Choroid plexus epithelial cell (primary cell): ENCODE data around the gene CITED2.

Source experiments
- DNase-seq: peaks from one replicate; pipeline ENCODE4 v3.0.0-alpha.2; 2010; ENCODE audit warnings: low read depth
- H3K4me3 ChIP-seq: 2 replicates; pipeline ENCODE4 v1.5.1; 2011; ENCODE audit warnings: low read depth, mild to moderate bottlenecking, control low read depth, low read length, moderate library complexity
- CTCF ChIP-seq: conservative IDR thresholded peaks from 2 replicates; pipeline ENCODE4 v1.5.1; 2011; ENCODE audit warnings: low read depth, mild to moderate bottlenecking, control low read depth, inconsistent platforms, low read length, moderate library complexity

The CITED2 gene

GRCh38 chr6:139329224-139329623 lies 45.2 kb downstream of the CITED2 start:
- TF ChIP-seq CTCF: no peak
- no peak overlapping the region for H3K4me3 ChIP-seq
- DNase-seq: no peak

GRCh38 chr6:139327038-139327437 lies 47.4 kb downstream of the CITED2 start:
- DNase-seq: no peak
- no peak overlapping the region for H3K4me3 ChIP-seq
- no peak for TF ChIP-seq CTCF

- no peak overlapping the region for H3K4me3 ChIP-seq
- DNase-seq: no peak
- TF ChIP-seq CTCF: no peak
These were observed 48.8 kb downstream of the CITED2 start for GRCh38 chr6:139325686-139326085.

- TF ChIP-seq CTCF: no peak
- H3K4me3 ChIP-seq: no peak overlapping the region
- no peak for DNase-seq
These were observed 49.3 kb downstream of the CITED2 start for GRCh38 chr6:139325125-139325524.

- peak overlapping the region; percentile 52 for H3K4me3 ChIP-seq
- TF ChIP-seq CTCF: no peak
- DNase-seq: no peak
These were observed 50.2 kb downstream of the CITED2 start for GRCh38 chr6:139324301-139324555.

- H3K4me3 ChIP-seq: peak overlapping the region; percentile 52
- TF ChIP-seq CTCF: no peak
These were observed 50.7 kb downstream of the CITED2 start for GRCh38 chr6:139323511-139324300.

More at GRCh38 chr6:139323511-139324300, 50.7 kb downstream of the CITED2 start:
- peak; percentile 90 for DNase-seq
